ENCODE measurements around the gene USP53.

DNA sequence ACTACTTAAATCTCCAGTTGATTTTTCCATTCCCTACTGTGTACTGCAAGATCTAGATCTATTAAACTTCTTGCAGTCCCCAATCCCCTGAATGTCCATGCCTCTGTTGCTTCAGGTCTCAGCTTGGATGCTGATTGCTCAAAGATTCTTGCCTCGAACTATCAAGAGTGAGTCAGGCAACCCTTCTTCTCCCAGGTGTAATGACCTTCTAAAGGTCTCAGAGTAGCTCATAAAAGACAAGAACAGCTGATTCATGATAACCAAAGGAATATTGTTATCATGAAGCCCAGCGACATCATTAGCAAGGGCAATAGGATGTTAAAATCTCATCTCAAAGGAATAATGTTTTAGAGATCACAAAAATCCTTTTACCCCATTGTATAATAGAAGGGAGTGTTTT, 116.2 kb downstream of the USP53 start:
- TF ChIP-seq CTCF (IDR thresholded peaks at IDR 0.05): no peak
- no peak for TF ChIP-seq POLR2A (IDR thresholded peaks at IDR 0.05)
- TF ChIP-seq POLR2AphosphoS5 (IDR thresholded peaks at IDR 0.05): no peak
